Astrocyte (in vitro differentiated cells and primary cell): ENCODE results near the gene MRPS12. TPM values are rescaled to one million over a fixed set of nuclear protein-coding genes. Genes with fewer than 3 reads are reported as not detected.

Source experiments
- DNase-seq: peaks from one replicate; pipeline ENCODE4 v3.0.0-alpha.2; 2010; ENCODE audit warnings: low read depth
- FAIRE-seq: peaks from 2 replicates; lab custom pipeline; 2011; peaks lifted over from hg19 to GRCh38; lab: Jason Lieb, UNC
- H2AFZ ChIP-seq: 2 replicates; pipeline ENCODE4 v1.6.0; 2012; ENCODE audit warnings: low read depth, low read length, inconsistent platforms
- H3K27ac ChIP-seq: 2 replicates; pipeline ENCODE4 v1.5.1; 2011; ENCODE audit warnings: low read depth, low read length, inconsistent platforms
- H3K27me3 ChIP-seq: 2 replicates; pipeline ENCODE4 v1.6.0; 2011; ENCODE audit warnings: low read length, inconsistent platforms; ENCODE audit not compliant: insufficient read depth
- H3K36me3 ChIP-seq: 2 replicates; pipeline ENCODE4 v1.5.1; 2011; ENCODE audit warnings: low read length, inconsistent platforms; ENCODE audit not compliant: insufficient read depth
- H3K4me1 ChIP-seq: 2 replicates; pipeline ENCODE4 v1.5.1; 2011; ENCODE audit warnings: low read length, inconsistent platforms; ENCODE audit not compliant: insufficient read depth
- H3K4me2 ChIP-seq: 2 replicates; pipeline ENCODE4 v1.6.0; 2012; ENCODE audit warnings: low read length, inconsistent platforms
- H3K4me3 ChIP-seq: 2 replicates; pipeline ENCODE4 v1.5.1; 2011; ENCODE audit warnings: low read depth, mild to moderate bottlenecking, low read length, inconsistent platforms; ENCODE audit not compliant: insufficient read depth
- H3K79me2 ChIP-seq: 2 replicates; pipeline ENCODE4 v1.6.0; 2012; ENCODE audit warnings: mild to moderate bottlenecking, low read length, inconsistent platforms; ENCODE audit not compliant: insufficient read depth
- H3K9ac ChIP-seq: 2 replicates; pipeline ENCODE4 v1.6.0; 2012; ENCODE audit warnings: mild to moderate bottlenecking, low read length, inconsistent platforms
- H3K9me3 ChIP-seq: 2 replicates; pipeline ENCODE4 v1.5.1; 2012; ENCODE audit warnings: low read depth, mild to moderate bottlenecking, low read length, inconsistent platforms; ENCODE audit not compliant: insufficient read depth
- H4K20me1 ChIP-seq: 2 replicates; pipeline ENCODE4 v1.6.0; 2012; ENCODE audit warnings: low read length, inconsistent platforms; ENCODE audit not compliant: insufficient read depth
- H3K27ac Mint-ChIP-seq: one replicate; pipeline ENCODE4 v1.8.0; 2021; ENCODE audit warnings: mild to moderate bottlenecking, mixed read lengths; ENCODE audit not compliant: unreplicated experiment
- H3K27me3 Mint-ChIP-seq: one replicate; pipeline ENCODE4 v1.8.0; 2021; ENCODE audit warnings: low read depth, mixed read lengths; ENCODE audit not compliant: unreplicated experiment
- H3K36me3 Mint-ChIP-seq: one replicate; pipeline ENCODE4 v1.8.0; 2021; ENCODE audit warnings: low read depth, mixed read lengths; ENCODE audit not compliant: unreplicated experiment
- H3K4me1 Mint-ChIP-seq: one replicate; pipeline ENCODE4 v1.8.0; 2021; ENCODE audit warnings: low read depth, mixed read lengths; ENCODE audit not compliant: unreplicated experiment
- H3K4me3 Mint-ChIP-seq: one replicate; pipeline ENCODE4 v1.8.0; 2021; ENCODE audit warnings: mild to moderate bottlenecking, moderate library complexity, mixed read lengths; ENCODE audit not compliant: unreplicated experiment
- H3K9me3 Mint-ChIP-seq: one replicate; pipeline ENCODE4 v1.8.0; 2021; ENCODE audit warnings: mild to moderate bottlenecking, mixed read lengths; ENCODE audit not compliant: unreplicated experiment
- EZH2 ChIP-seq: IDR thresholded peaks from 2 replicates; pipeline ENCODE4 v1.6.1; 2012; ENCODE audit warnings: mild to moderate bottlenecking, low read length, inconsistent platforms; ENCODE audit not compliant: insufficient read depth
- total RNA-seq: library from RNA; stranded (reverse); gene quantifications from 2 replicates; pipeline ENCODE4 v1.2.1, GENCODE V29; 2021
- TF ChIP-seq, protein P1 (sequence below): IDR thresholded peaks from 2 replicates; pipeline ENCODE4 v1.5.1; 2011; ENCODE audit warnings: low read depth, mild to moderate bottlenecking, inconsistent platforms, low read length, moderate library complexity; ENCODE audit not compliant: insufficient read depth

MRPS12 gene
- total RNA-seq, 1 donor from 2014 or later = 59.5 TPM

DNA sequence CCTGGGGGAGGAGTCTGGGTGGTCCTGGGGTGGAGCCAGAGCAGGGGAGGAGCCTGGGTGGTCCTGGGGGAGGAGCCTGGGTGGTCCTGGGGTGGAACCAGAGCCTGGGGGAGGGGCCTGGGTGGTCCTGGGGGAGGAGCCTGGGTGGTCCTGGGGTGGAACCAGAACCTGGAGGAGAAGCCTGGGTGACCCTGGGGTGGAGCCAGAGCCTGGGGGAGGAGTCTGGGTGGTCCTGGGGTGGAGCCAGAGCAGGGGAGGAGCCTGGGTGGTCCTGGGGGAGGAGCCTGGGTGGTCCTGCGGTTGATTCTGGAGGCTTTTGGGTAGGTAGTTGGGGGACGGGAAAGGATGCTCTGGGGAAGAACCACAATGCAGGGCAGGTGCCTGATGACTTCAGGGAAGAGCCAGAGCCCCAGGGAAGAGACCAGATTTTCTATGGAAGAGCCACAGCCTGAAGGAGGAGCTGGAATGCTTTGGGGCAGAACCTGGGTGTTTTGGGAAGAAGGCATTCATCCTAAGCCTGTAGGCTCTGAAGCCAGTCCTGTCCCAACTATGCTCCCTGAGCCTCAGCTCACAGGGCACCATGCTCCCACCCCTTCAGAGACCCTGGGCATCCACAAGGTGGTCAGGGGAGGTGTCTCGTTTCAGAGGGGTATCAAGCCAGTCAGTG lies 15.0 kb downstream of the MRPS12 start:
- no peak overlapping the region for H3K4me3 ChIP-seq
- FAIRE-seq (no peak), DNase-seq (no peak)
- H3K27me3 Mint-ChIP-seq = no peaks in the 10 kb centered on the region
- no peak overlapping the region for H2AFZ ChIP-seq
- H3K27ac ChIP-seq = no peak overlapping the region
- peaks cover 6% of the 10 kb centered on the region for H3K4me1 ChIP-seq
- no peak overlapping the region for H3K4me2 ChIP-seq
- no peak overlapping the region for H3K9ac ChIP-seq
- no peaks in the 10 kb centered on the region for H3K36me3 ChIP-seq
- peaks cover 8% of the 10 kb centered on the region for H4K20me1 ChIP-seq
- H3K4me1 Mint-ChIP-seq = no peaks in the 10 kb centered on the region
- peaks cover 16% of the 10 kb centered on the region for H3K36me3 Mint-ChIP-seq
- no peak overlapping the region for H3K4me3 Mint-ChIP-seq
- no peaks in the 10 kb centered on the region for H3K9me3 ChIP-seq
- TF ChIP-seq, protein P1, sequence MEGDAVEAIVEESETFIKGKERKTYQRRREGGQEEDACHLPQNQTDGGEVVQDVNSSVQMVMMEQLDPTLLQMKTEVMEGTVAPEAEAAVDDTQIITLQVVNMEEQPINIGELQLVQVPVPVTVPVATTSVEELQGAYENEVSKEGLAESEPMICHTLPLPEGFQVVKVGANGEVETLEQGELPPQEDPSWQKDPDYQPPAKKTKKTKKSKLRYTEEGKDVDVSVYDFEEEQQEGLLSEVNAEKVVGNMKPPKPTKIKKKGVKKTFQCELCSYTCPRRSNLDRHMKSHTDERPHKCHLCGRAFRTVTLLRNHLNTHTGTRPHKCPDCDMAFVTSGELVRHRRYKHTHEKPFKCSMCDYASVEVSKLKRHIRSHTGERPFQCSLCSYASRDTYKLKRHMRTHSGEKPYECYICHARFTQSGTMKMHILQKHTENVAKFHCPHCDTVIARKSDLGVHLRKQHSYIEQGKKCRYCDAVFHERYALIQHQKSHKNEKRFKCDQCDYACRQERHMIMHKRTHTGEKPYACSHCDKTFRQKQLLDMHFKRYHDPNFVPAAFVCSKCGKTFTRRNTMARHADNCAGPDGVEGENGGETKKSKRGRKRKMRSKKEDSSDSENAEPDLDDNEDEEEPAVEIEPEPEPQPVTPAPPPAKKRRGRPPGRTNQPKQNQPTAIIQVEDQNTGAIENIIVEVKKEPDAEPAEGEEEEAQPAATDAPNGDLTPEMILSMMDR = no peak
- TF ChIP-seq EZH2 = no peak
- H3K27ac Mint-ChIP-seq = no peak overlapping the region
- H3K9me3 Mint-ChIP-seq = peaks cover 10% of the 10 kb centered on the region
- H3K79me2 ChIP-seq = no peaks in the 10 kb centered on the region
- H3K27me3 ChIP-seq = no peaks in the 10 kb centered on the region

DNA sequence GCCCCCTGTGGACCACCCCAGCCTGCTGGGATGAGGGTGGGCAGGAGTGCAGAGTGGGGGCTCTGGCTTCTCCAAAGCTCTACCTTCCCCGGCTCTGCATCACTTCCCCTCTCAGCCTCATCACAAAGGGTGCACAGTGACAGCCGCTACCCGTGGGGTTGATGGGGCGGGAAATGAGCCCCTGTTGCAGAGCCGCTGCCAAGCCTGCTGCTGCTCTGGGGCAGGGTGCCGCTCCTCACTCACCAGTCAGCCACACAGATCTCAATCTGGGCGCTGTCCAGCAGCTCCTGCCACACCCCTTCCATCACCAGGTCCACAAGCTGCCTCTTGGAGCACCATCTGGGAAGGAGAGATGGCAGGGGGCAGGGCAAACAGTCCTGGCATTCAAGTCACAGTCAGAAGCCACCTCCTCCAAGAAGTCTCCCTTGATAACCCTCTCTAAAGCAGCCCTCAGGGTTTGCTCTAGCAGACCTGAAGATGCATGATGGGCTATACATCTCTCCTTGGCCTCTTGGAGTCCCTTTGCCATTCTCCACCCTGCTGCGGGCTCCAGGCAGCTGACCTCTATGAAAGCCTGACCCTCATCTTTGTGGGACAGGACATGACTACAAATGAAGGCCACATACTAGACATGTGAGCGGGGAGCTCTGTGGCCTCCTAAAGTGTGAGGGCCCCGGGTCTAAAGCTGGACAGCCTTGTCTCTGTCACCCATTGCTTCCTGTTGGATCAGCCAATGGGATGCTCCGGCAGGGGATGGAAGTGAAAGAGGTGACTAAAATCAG lies 15.7 kb downstream of the MRPS12 start:
- H3K9me3 ChIP-seq = no peaks in the 10 kb centered on the region
- H3K4me1 ChIP-seq = peaks cover 6% of the 10 kb centered on the region
- H4K20me1 ChIP-seq = peaks cover 9% of the 10 kb centered on the region
- Mint-ChIP-seq H3K4me3 (no peak overlapping the region), H3K4me1 (no peaks in the 10 kb centered on the region), H3K27ac (no peak overlapping the region), H3K9me3 (peaks cover 10% of the 10 kb centered on the region), H3K36me3 (peaks cover 17% of the 10 kb centered on the region), H3K27me3 (no peaks in the 10 kb centered on the region)
- no peaks in the 10 kb centered on the region for H3K36me3 ChIP-seq
- H3K79me2 ChIP-seq = no peaks in the 10 kb centered on the region
- FAIRE-seq (no peak), DNase-seq (no peak)
- H3K27me3 ChIP-seq = no peaks in the 10 kb centered on the region
- TF ChIP-seq, protein P1 = no peak
- no peak for TF ChIP-seq EZH2
- H3K9ac ChIP-seq = no peak overlapping the region
- H2AFZ ChIP-seq = no peak overlapping the region
- no peak overlapping the region for H3K4me2 ChIP-seq
- no peak overlapping the region for H3K4me3 ChIP-seq
- H3K27ac ChIP-seq = no peak overlapping the region
